ENCODE results near the gene CD52. TPM values are rescaled to one million over a fixed set of nuclear protein-coding genes. Genes with fewer than 3 reads are reported as not detected.
A peak's percentile ranks its signal among the peaks of the same experiment; 100 is the strongest.

Gene CD52
- polyA plus RNA-seq, 1 donor (not counting 4 experiments of a cell fraction or from before 2014, with no cell fraction given), result 0.22 TPM

DNA sequence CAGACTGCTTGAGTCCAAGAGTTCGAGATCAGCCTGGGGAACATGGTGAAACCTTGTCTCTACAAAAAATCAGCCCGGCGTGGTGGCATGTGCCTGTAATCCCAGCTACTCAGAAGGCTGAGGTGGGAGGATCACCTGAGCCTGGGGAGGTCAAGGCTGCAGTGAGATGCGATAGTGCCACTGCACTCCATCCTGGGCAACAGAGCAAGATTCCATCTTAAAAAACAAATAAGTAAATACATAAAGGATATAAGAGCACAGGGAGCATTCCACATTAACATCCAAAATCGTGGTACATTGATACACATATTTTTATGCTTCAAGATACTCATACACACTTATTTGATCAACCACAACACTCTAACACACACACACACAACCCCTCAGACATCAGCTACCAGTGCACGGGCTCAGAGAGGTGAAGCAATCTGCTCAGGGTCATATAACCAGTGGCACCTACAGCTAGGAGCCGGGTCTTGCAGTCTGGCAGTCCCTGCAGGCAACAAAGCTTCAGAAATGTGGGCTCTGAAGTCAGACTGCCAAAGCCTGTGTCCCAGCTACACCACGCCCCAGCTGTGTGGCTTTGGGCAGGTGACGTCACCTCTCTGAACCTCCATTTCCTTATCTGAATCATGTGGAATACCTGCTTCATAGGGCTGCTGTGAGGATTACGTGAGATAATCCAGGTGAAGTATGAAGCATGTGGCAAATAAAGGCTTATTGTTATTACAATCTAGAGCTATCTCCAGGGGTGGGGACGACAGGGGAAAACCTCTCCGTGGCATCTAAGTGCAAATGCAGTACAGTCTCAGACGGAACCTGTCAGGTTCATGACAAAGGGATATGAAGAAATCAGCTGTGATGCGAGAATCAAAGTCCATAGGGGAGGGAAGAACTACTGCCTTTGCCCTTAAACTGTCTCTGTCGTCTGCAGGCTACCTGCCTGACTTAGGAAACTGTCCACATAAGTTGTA, 40.9 kb downstream of the CD52 start:
- H3K36me3 ChIP-seq (ENCODE audit: control insufficient read depth in 2 of 2, extremely low read depth in 1 of 2, insufficient read depth in 2 of 2, low read length in 2 of 2), result no peaks in the 10 kb centered on the region
- H3K9me1 ChIP-seq (ENCODE audit: control insufficient read depth, extremely low read depth, insufficient read depth, low read length), result no peaks in the 10 kb centered on the region
- peak; percentile 83 for DNase-seq (ENCODE audit: low read depth, low spot score)
- no peaks in the 10 kb centered on the region for H4K20me1 ChIP-seq (ENCODE audit: control insufficient read depth, extremely low read depth, insufficient read depth, low read length)
- H2AFZ ChIP-seq (ENCODE audit: control insufficient read depth, low read length), result no peak overlapping the region
- H3K79me2 ChIP-seq (ENCODE audit: control insufficient read depth, insufficient read depth, low read length), result no peaks in the 10 kb centered on the region
- H3K27ac ChIP-seq (ENCODE audit: control insufficient read depth, insufficient read depth, low read length), result peak overlapping the region; percentile 38
- peaks cover 43% of the 10 kb centered on the region for H3K4me1 ChIP-seq (ENCODE audit: control insufficient read depth, extremely low read depth, insufficient read depth, low read length)
- H3K4me2 ChIP-seq (ENCODE audit: control insufficient read depth, extremely low read depth, insufficient read depth, low read depth, low read length), result peak overlapping the region; percentile 23
- peaks cover 3% of the 10 kb centered on the region for H3K27me3 ChIP-seq (ENCODE audit: control insufficient read depth, extremely low read depth, insufficient read depth, low read length)
- no peak for TF ChIP-seq EZH2 (IDR thresholded peaks at IDR 0.05; ENCODE audit: low read length)
- TF ChIP-seq, protein P1, sequence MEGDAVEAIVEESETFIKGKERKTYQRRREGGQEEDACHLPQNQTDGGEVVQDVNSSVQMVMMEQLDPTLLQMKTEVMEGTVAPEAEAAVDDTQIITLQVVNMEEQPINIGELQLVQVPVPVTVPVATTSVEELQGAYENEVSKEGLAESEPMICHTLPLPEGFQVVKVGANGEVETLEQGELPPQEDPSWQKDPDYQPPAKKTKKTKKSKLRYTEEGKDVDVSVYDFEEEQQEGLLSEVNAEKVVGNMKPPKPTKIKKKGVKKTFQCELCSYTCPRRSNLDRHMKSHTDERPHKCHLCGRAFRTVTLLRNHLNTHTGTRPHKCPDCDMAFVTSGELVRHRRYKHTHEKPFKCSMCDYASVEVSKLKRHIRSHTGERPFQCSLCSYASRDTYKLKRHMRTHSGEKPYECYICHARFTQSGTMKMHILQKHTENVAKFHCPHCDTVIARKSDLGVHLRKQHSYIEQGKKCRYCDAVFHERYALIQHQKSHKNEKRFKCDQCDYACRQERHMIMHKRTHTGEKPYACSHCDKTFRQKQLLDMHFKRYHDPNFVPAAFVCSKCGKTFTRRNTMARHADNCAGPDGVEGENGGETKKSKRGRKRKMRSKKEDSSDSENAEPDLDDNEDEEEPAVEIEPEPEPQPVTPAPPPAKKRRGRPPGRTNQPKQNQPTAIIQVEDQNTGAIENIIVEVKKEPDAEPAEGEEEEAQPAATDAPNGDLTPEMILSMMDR (optimal IDR thresholded peaks at IDR 0.05 in 1 of 3, IDR thresholded peaks at IDR 0.05 in 1 of 3, conservative IDR thresholded peaks at IDR 0.05 in 1 of 3; ENCODE audit: extremely low read depth in 1 of 3, insufficient read depth in 2 of 3, low read length in 3 of 3), result peak in 2 of 3 experiments; percentile 5 to 24
- peak; percentile 94 for FAIRE-seq
- H3K9ac ChIP-seq (ENCODE audit: control insufficient read depth, extremely low read depth, insufficient read depth, low read length), result peak overlapping the region; percentile 5
- no peaks in the 10 kb centered on the region for H3K9me3 ChIP-seq (ENCODE audit: control insufficient read depth, low read depth, low read length)
- dilution Hi-C loops (cut with MboI; ENCODE audit: extremely low pct_ligation_motif_present, low sequenced_read_pairs), result no loop called here
- no peak overlapping the region for H3K4me3 ChIP-seq (ENCODE audit: control insufficient read depth in 2 of 3, extremely low read depth in 1 of 3, insufficient read depth in 2 of 3, low read depth in 1 of 3, low read length in 3 of 3)

GRCh38 chr1:26359981-26360806, 42.4 kb downstream of the CD52 start:
- no peaks in the 10 kb centered on the region for H3K9me3 ChIP-seq (ENCODE audit: control insufficient read depth, low read depth, low read length)
- no peak for FAIRE-seq
- no peak for TF ChIP-seq EZH2 (IDR thresholded peaks at IDR 0.05; ENCODE audit: low read length)
- TF ChIP-seq, protein P1 (optimal IDR thresholded peaks at IDR 0.05 in 1 of 3, IDR thresholded peaks at IDR 0.05 in 1 of 3, conservative IDR thresholded peaks at IDR 0.05 in 1 of 3; ENCODE audit: extremely low read depth in 1 of 3, insufficient read depth in 2 of 3, low read length in 3 of 3), result no peak
- H3K36me3 ChIP-seq (ENCODE audit: control insufficient read depth in 2 of 2, extremely low read depth in 1 of 2, insufficient read depth in 2 of 2, low read length in 2 of 2), result no peaks in the 10 kb centered on the region
- no peaks in the 10 kb centered on the region for H3K9me1 ChIP-seq (ENCODE audit: control insufficient read depth, extremely low read depth, insufficient read depth, low read length)
- no peak overlapping the region for H3K4me3 ChIP-seq (ENCODE audit: control insufficient read depth in 2 of 3, extremely low read depth in 1 of 3, insufficient read depth in 2 of 3, low read depth in 1 of 3, low read length in 3 of 3)
- H3K4me2 ChIP-seq (ENCODE audit: control insufficient read depth, extremely low read depth, insufficient read depth, low read depth, low read length), result peak overlapping the region; percentile 23
- H3K4me1 ChIP-seq (ENCODE audit: control insufficient read depth, extremely low read depth, insufficient read depth, low read length), result peaks cover 34% of the 10 kb centered on the region
- H3K9ac ChIP-seq (ENCODE audit: control insufficient read depth, extremely low read depth, insufficient read depth, low read length), result no peak overlapping the region
- no peak for DNase-seq (ENCODE audit: low read depth, low spot score)
- H2AFZ ChIP-seq (ENCODE audit: control insufficient read depth, low read length), result no peak overlapping the region
- dilution Hi-C loops (cut with MboI; ENCODE audit: extremely low pct_ligation_motif_present, low sequenced_read_pairs), result no loop called here
- H3K27ac ChIP-seq (ENCODE audit: control insufficient read depth, insufficient read depth, low read length), result no peak overlapping the region
- H3K27me3 ChIP-seq (ENCODE audit: control insufficient read depth, extremely low read depth, insufficient read depth, low read length), result peaks cover 3% of the 10 kb centered on the region
- H3K79me2 ChIP-seq (ENCODE audit: control insufficient read depth, insufficient read depth, low read length), result no peaks in the 10 kb centered on the region
- no peaks in the 10 kb centered on the region for H4K20me1 ChIP-seq (ENCODE audit: control insufficient read depth, extremely low read depth, insufficient read depth, low read length)
